ENCODE measurements around the gene DIAPH3.

- TF ChIP-seq TAF1 (IDR thresholded peaks at IDR 0.05; ENCODE audit: low read depth, low read length) (no peak), POLR2AphosphoS5 (IDR thresholded peaks at IDR 0.05; ENCODE audit: low read depth, low read length) (no peak)
Measured at GRCh38 chr13:59643364-59643841, 520.3 kb downstream of the DIAPH3 start.
